SK-N-SH (cell line): ENCODE results near the gene CCDC57.

Experiments
- SIN3A ChIP-seq: IDR thresholded peaks from 2 replicates; pipeline ENCODE4 v1.6.1; 2012; ENCODE audit warnings: low read depth, mild to moderate bottlenecking, low read length, moderate library complexity, borderline replicate concordance
- TEAD4 ChIP-seq: IDR thresholded peaks from 2 replicates; pipeline ENCODE4 v1.4.0; 2012; ENCODE audit warnings: mild to moderate bottlenecking, borderline replicate concordance; ENCODE audit not compliant: insufficient read depth

DNA sequence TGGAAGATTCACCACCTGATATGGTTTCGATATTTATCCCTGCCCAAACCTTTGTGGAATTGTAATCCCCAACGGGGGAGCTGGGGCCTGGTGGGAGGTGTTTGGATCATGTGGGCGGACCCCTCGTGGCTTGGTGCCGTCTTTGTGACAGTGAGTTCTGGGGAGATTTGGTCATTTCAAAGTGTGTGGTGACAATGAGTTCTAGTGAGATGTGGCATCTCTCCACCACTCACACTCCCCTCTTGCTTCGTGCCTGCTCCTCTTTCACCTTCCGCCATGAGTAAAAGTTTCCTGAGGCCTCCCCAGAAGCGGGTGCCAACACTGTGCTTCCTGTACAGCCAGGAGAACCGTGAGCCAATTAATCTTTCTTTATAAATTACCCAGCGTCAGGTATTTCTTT lies 9.7 kb downstream of the CCDC57 start:
- TF ChIP-seq TEAD4 = no peak
- no peak for TF ChIP-seq SIN3A
